Right kidney (tissue), 9 donors: ENCODE measurements around the gene ESF1.
A peak's percentile ranks its signal among the peaks of the same experiment; 100 is the strongest.

ENCODE experiments used
- DNase-seq: peaks from one replicate; pipeline ENCODE4 v3.0.0-alpha.2; 2016
- long read RNA-seq, 8 donors: transcript quantifications; one replicate each; lab custom pipeline, GENCODE V29; 2026

The ESF1 gene
- long read RNA-seq, donor 1, partial matches to known transcripts: 5 of 5 reads
- long read RNA-seq, donor 1, other reads (novel, unspliced or antisense): 0 of 5 reads
- long read RNA-seq, donor 2, partial matches to known transcripts: 8 of 8 reads
- long read RNA-seq, donor 2, other reads (novel, unspliced or antisense): 0 of 8 reads
- long read RNA-seq, donor 3, partial matches to known transcripts: 12 of 12 reads
- long read RNA-seq, donor 3, other reads (novel, unspliced or antisense): 0 of 12 reads
- long read RNA-seq, donor 4, partial matches to known transcripts: 43 of 43 reads
- long read RNA-seq, donor 4, other reads (novel, unspliced or antisense): 0 of 43 reads
- long read RNA-seq, donor 5, partial matches to known transcripts: 21 of 21 reads
- long read RNA-seq, donor 5, other reads (novel, unspliced or antisense): 0 of 21 reads
- long read RNA-seq, donor 6, partial matches to known transcripts: 19 of 19 reads
- long read RNA-seq, donor 6, other reads (novel, unspliced or antisense): 0 of 19 reads
- long read RNA-seq, donor 7, partial matches to known transcripts: 25 of 25 reads
- long read RNA-seq, donor 7, other reads (novel, unspliced or antisense): 0 of 25 reads
- long read RNA-seq, donor 8, partial matches to known transcripts: 43 of 49 reads
- long read RNA-seq, donor 8, other reads (novel, unspliced or antisense): 6 of 49 reads

GRCh38 chr20:13784893-13785715 is at the start of gene ESF1, which contains the start of gene NDUFAF5:
Gene ESF1 (minus strand): TSS chr20:13784919. CDS start chr20:13783140, 1,779 bp downstream.
Gene NDUFAF5 (plus strand): TSS chr20:13785028. CDS start chr20:13785069, 41 bp downstream.
- DNase-seq: peak; percentile 90

- no peak for DNase-seq
Measured at GRCh38 chr20:13831476-13831875, 46.8 kb upstream of the ESF1 start.

GRCh38 chr20:13825465-13825864 is 40.7 kb upstream of the ESF1 start:
- no peak for DNase-seq

- no peak for DNase-seq
Measured at GRCh38 chr20:13824459-13824858, 39.7 kb upstream of the ESF1 start.

GRCh38 chr20:13822459-13822858 is 37.7 kb upstream of the ESF1 start:
- no peak for DNase-seq

- DNase-seq: no peak
Measured at GRCh38 chr20:13821876-13822275, 37.2 kb upstream of the ESF1 start.

GRCh38 chr20:13819885-13820645 is 35.3 kb upstream of the ESF1 start:
- DNase-seq: peak; percentile 18

- no peak for DNase-seq
Measured at GRCh38 chr20:13817342-13817741, 32.6 kb upstream of the ESF1 start.

GRCh38 chr20:13816757-13817156 is 32.0 kb upstream of the ESF1 start:
- no peak for DNase-seq

- DNase-seq: no peak
Measured at GRCh38 chr20:13814672-13815071, 30.0 kb upstream of the ESF1 start.

- DNase-seq: no peak
Measured at GRCh38 chr20:13813910-13814309, 29.2 kb upstream of the ESF1 start.

- DNase-seq: no peak
Measured at GRCh38 chr20:13810446-13810845, 25.7 kb upstream of the ESF1 start.

- DNase-seq: no peak
Measured at GRCh38 chr20:13809855-13810254, 25.1 kb upstream of the ESF1 start.

GRCh38 chr20:13809373-13809772 is 24.7 kb upstream of the ESF1 start:
- no peak for DNase-seq

GRCh38 chr20:13800728-13801134 is 16.0 kb upstream of the ESF1 start:
- DNase-seq: no peak

GRCh38 chr20:13799974-13800373 is 15.3 kb upstream of the ESF1 start:
- DNase-seq: no peak

GRCh38 chr20:13799040-13799439 is 14.3 kb upstream of the ESF1 start:
- no peak for DNase-seq

- no peak for DNase-seq
Measured at GRCh38 chr20:13794667-13795066, 9.9 kb upstream of the ESF1 start.

- DNase-seq: no peak
Measured at GRCh38 chr20:13793001-13793400, 8.3 kb upstream of the ESF1 start.

GRCh38 chr20:13791540-13792459 is 7.1 kb upstream of the ESF1 start:
- DNase-seq: no peak

- DNase-seq: no peak
Measured at GRCh38 chr20:13790708-13791107, 6.0 kb upstream of the ESF1 start.
